NAMALWA (cell line): ENCODE measurements around the gene USP31.

Experiments
- DNase-seq: peaks from one replicate; pipeline ENCODE4 v3.0.0-alpha.2; 2015; ENCODE audit warnings: low spot score

USP31 gene

GRCh38 chr16:23016368-23016767 is 132.9 kb downstream of the USP31 start:
- peak; percentile 26 for DNase-seq

GRCh38 chr16:23015580-23015979 is 133.7 kb downstream of the USP31 start:
- DNase-seq, result no peak

- DNase-seq, result no peak
These were observed 134.7 kb downstream of the USP31 start for GRCh38 chr16:23014592-23014991.
